Stimulated activated CD8-positive, alpha-beta memory T cell treated with anti-CD3 and anti-CD28 coated beads, Interleukin-12 subunit alpha, Interleukin-12 subunit beta, amount 100 ng/mL, for 1 hour (primary cell): ENCODE measurements around the gene FOXN4.

Source experiments
- DNase-seq: peaks from one replicate; pipeline ENCODE4 v3.0.0-alpha.2; 2020; ENCODE audit warnings: low read depth

The FOXN4 gene

DNA sequence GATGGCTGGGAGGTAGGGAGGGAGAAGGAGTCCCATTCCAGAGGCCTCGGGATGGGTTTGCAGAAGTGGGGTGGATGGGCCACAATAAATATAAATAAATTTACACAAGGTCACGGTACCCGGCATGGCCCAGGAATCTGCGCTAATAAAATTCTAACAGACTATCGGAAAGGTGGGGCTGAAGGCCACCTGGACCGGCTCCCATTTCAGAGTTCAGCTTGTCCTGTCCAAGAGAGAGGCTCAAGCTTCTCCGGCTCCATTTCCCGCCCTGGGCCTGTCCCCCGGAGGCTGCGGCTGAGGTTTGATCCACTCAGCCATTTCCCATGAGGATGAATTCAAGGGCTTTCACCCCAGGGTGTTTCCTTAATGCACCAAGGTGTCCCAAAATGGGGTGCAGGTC is 30.2 kb downstream of the FOXN4 start:
- DNase-seq: no peak

DNA sequence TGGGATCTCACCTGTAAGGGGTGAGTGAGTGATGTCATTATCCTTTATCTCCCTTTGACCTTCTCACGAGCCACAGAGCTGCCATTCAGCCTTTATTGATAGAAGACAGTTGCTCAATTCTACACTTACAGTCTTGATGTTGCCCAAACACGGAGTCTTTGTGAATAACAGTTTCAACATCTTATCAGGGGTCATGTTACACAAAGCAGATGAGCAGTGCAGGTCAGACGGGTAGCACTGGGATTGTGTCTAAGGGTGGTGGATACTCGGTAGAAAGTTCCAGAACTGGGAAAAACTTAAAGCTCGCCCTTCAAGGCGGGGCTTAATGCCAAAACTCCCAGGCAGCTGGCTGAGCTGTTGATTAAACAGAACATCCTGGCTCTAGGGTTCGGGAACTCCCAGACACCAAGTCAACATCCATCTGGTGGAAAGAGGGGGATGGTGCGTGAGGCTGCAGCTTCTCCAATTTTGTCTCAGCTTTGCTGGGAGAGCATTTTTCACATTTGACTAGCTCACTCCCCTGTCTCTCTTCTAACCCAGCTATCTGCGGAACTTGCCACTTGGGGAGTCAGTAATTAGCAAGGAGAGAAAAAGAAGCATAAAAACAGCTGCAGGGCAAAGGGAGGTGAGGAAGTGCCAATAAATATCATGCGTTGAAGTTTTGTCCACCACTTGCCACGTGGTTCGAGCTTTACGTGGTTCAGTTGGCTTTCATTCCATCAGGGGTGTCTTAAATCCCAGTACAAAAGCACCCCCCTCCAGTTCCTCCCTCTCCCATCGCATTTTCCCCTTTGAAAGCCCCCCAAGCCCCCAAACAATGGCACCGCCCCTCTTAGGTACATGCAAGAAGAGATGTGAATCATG is 31.0 kb downstream of the FOXN4 start:
- no peak for DNase-seq

DNA sequence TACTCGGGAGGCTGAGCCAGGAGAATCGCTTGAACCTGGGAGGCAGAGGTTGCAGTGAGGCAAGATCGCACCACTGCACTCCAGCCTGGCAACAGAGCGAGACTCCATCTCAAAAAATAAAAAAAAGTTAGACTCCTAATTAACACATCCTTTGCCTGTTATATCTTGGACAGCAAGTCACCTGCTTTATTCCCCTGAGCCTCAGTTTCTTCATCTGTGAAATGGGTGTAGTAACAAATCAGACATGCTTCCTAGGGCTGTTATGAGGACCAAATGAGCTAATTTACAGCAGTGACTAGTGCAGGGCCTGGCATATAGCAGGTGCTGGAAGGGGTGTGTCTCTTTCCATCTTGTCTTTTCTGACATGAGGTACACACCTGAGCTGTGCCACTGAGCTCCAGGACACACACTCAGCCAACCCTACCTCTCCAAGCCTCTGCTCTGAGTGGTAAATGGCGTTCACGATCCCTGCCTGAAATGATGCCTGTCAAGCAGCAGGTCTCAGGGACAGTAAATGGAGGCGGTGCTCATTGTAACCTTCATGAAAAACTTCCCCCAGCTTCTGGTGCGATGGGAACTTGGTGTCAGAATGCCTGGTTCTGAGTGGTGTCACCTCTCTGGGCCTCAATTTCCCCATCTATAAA is 31.7 kb downstream of the FOXN4 start:
- no peak for DNase-seq

DNA sequence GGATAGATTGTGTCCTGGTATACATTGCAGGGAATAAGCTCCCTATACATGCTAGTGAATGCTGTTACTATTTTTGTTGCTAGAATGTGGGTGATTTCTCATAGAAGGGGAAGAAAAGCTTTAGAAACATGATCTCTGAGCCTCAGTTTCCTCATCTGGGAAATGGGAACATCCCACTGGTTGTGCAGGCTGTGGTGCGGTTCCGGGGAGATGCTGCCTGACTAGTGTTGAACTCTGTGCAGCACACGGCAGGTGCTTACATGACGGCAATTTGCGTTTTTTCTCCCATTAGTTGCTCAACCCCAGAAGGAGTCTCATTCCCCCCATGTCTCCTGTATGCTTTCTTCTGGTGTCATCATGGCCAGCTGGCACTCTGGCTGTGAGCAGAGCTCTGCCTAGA is 32.9 kb downstream of the FOXN4 start:
- DNase-seq: no peak

DNA sequence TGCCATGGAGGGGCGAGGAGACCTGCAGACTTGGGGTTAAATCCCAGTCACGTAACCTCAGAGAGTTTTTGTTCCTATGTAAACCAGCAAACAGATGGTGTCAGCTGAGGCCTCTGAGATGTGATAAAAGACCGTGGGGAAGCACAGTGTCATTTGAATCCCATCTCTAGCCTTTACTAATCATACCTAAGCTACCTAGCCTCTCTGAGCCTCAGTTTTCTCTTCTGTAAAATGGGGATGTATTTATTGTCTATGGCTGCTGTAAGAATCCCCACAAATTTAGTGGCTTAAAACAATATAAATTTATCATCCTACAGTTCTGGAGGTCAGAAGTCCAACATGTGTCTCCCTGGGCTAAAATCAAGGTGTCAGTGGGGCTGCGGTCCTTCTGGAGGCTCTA is 33.9 kb downstream of the FOXN4 start:
- DNase-seq: no peak

DNA sequence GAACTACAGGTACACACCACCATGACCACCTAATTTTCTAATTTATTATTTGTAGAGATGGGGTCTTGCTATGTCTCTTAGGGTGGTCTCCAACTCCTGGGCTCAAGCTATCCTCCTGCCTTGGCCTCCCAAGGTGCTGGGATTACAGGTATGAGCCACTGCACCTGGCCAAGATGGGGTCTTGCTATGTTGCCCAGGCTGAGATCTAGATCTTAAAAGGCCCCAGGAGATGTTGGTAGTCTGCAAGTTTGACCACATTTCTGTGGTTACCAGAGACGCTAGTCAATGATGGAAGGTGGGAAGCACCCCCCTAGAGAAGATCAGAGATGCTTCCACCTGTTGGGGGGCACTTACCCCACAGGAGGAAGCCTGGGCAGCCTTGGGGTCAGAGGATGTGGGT is 34.7 kb downstream of the FOXN4 start:
- no peak for DNase-seq

DNA sequence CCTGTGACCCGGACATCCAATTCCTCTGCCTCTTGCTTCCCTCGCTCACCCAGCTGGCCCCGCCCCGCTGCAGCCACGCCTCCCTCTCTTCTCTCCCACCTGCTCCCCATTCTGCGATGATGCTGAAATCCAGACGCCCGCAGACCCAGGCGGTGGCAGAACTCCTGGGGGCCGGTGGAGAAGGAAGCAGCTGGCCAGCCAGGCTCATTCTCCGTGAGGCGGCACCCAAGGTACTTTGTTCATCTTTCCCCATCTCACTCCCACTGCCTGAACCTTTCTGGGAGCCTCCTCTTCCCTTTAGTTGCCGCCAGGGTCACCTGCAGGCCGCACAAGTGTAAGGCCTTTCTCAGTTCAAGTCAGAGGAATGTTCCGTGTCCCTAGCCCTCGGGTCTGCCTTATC is 35.7 kb downstream of the FOXN4 start:
- DNase-seq: no peak

DNA sequence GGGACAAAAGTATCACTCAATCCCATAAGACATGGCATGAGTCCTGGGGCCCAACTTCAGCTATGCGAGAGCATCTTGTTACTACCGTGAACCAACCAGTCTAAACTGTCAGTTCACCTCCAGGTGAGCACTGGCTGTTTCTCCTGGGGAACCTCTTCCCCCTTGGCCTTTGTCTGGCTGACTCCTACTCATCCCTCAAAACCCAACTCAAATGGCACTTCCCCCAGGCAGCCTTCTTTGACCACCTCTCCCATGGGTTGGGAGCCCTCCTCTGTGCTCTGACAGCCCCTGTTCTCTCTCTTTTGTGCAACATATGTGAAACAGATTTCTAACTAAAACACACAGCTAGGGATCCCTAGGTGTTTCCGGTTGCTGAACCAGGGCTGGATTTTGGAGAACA is 37.7 kb downstream of the FOXN4 start:
- no peak for DNase-seq

DNA sequence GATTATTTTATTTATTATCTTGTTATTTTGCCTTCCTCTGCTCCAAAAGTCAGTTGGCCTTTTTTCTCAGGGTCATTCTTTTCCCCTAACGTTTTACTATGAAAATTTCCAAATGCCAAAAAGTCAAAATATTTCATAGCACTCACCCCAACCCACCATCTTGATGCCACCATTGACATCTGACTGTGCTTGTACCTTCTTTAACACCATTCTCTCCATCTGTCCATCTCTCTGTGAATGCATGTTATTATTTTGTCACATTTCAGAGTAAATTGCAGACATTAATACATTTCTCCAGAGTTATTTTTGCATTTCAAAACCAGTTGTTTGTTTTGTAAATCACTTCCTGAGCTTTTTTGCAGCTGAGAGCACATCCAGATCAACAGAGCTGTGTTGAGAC is 38.6 kb downstream of the FOXN4 start:
- DNase-seq: no peak

DNA sequence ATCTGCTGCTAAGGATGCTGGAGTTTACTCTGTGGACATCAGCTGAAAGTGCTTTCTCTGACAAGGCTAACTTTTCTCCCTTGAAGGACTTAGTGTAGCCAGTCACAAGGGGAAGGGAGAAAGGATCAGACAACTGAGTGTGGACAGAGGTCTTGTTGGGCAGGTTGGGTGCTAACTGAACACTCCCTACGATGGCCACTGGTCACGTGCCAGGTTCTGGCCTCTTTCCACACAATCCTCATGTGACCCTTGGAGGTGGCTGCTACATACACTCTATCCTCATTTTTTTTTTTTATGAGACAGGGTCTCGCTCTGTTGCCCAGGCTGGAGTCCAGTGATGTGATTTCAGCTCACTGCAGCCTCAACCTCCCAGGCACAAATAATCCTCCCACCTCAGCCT is 39.7 kb downstream of the FOXN4 start:
- no peak for DNase-seq

DNA sequence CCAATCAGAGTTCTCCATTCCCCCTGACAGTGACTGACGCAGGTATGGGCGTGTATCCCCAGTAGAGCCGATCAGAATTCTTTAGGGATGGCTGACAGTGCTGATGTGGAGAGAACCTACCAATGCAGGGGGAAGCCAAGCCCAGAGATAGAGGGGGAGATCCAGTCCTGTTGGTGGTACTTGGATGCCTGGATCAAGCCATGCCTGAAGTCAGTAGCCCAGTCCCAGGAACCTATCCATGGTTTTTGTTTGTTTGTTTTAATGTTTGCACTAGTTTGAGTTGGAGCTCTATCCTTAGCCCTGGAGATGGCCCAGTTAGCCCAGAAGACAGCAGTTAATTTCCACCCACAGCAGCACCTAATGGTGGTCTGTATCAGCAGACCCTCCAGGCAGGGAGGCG is 40.2 kb downstream of the FOXN4 start:
- DNase-seq: no peak

DNA sequence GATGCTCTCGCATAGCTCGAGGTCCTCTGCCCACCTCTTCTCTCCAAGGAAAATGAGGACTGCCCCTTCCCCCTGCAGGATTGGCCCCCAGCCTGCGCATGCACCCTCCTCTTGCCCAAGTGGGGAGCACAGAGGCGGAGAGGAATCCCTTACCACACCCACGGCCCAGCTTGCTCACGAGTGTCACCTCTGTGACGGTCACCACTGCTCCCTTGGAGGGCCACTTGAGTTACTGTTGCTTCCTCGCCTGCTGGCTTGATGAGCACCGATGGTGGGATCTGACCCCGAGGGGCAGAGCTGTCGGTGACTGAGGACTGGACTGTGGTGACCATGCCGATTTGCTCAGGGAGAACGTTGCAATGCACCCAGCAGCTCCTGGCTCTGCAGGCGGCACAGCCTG is 41.7 kb downstream of the FOXN4 start:
- no peak for DNase-seq

DNA sequence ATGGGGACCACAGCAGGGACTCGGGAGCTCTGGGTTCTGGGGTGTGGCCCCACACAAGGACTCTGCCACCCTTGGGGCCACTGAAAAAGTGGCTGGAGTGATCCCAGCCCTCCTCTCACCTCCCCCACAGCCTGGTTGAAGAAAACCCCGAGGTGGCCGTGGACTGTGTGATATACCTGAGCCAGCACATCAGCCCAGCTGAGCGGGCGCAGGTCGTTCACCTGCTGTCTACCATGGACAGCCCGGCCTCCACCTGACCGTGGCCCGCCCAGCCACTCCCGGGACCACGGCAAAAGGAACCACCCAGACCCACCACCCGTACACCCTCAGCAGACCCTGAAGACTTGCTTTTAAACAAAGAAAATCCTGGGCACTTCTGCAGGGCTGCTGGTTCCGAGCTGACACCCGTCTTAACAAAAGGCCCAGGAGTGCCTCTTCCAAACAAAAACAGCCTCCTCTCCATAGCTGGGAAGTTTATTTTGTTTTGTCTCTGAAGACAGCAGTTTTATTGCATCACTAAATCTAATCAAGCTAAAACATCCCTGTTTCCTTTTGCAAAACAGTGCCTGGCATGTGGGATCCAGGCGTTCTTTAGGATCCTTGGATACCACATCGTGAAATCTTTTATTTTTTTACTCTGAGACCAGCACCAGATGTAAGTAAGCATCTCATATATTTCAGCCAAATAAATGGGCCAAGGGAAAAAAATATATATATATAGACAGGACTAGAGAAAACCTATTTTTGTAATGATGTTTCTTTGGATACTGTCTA is 42.8 kb downstream of the FOXN4 start:
- no peak for DNase-seq

DNA sequence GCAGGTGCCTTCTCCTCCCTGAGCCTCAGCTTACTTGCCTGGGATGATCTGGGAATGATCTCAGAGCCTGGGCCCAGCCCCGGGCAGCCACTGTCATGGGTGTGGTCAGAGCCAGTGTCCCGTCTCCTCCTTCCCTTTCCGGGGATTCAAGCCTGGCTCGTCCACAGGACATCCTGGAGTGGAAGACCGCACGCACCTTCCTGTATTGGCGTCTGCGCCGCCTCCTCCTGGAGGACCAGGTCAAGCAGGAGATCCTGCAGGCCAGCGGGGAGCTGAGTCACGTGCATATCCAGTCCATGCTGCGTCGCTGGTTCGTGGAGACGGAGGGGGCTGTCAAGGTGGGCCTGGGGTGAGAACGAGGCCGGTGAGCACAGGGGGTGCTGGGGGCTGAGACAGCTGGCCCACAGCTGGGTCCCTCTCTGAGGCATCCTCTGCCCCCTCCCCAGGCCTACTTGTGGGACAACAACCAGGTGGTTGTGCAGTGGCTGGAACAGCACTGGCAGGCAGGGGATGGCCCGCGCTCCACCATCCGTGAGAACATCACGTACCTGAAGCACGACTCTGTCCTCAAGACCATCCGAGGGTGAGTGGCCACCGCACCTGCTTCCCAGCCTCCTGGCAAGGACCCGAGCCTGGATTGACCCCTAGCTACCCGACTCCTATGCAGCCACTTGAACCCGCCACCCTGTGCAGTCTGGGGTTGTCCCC is 44.0 kb downstream of the FOXN4 start:
- DNase-seq: no peak

DNA sequence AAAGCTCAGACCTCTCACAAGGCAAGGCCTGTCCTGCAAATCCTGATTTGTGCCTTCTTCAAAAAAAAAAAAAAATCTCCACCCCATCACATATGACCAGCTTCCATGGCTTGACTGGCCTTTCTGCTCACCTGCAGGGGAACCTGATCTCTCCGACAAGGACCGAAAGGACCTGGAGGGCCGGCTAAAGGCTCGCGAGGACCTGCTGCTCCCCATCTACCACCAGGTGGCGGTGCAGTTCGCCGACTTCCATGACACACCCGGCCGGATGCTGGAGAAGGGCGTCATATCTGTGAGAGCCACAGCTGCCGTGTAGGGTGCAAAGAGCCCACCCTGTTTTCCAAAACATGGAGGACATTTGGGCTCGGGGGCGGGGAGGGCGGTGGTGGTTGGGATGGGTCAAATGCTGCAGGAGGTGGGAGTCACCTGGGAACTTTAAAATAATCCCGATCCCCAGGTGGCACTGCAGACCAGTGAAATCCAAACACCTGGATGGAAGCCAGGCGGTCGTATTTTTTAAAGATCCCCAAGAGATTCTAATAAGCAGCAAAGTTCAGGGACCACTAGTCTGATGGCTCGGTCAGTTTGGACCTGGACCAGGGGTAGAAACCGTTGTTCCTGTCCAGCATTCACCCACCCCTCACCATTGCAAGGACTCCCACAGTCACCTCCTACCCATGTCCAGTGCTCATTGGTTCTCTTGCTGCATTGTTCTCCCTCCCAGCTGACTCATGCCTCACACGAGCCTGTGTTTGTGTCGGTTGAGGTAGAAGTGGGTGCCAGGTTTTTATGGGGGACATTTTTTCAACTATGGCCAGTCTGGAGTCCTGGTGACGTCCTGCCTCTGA is 44.8 kb downstream of the FOXN4 start:
- no peak for DNase-seq

DNA sequence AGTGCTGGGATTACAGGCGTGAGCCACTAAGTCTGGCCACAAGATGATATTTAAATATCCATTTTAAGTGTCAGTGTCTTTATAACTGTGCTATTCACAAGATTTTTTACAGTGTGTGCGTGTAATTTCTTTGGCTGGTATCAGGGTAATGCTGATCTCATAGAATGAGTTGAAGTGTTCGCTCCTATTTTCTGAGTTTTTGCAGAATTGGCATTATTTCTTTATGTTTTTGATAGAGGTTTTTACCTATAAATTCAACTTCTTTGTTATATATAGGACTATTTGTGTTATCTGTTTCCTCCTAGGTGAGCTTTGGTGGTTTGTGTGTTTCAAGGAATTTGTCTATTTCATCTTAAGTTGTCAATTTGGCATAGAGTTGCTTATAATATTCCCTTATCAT is 45.6 kb downstream of the FOXN4 start:
- no peak for DNase-seq

DNA sequence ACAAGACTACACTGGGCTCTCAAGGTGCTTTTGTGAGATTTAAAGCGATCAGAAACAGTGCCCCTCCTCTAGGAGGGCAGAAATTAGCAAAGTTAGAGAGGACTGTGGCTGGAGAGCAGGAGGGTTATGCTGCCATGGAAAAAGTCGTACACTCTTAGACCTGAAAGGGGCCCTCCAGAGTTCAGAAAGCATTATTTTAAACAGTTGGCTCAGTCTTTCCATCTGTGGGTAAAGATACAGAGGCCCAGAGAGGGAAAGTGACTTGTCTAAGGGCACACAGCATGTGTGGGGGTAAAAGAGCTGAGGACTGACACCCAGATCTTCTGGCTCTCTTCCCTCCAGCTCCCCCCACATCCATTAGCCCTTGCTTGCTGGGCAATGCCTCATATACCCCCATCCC is 47.1 kb downstream of the FOXN4 start:
- DNase-seq: no peak

DNA sequence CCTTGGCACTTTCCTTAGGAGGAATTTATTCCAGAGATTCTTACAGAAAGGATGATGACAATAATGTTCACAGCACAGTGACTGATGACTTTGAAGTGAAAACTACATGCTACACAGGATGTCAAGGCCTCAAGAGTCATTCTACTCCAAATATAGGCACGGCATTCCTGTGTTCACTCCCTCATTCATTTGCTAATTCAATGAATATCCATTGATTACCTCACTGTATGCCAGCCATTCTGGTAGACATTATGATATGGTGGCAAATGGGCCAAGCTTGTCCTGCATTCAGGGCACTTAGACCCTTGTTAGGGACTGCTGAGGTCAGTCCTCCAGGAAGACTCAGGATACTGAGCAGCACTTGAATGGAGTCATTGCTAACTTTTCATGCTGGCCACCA is 48.0 kb downstream of the FOXN4 start:
- DNase-seq: no peak

DNA sequence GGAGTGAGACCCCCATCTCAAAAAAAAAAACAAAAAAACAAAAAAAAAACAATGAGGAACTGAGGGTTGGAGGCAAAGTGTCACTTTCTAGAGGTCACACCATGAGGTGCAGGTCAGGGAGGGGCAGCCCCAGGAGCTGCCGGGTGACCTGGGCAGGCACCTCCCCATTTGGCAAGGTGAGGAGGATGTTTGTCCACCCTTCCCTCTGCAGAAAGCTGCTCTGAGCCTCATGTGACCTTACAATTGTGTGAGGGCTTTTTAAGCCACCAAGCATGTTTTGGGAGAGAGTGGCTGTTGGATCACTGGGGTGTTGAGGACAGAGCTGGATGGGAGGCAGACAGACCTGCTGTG is 49.6 kb downstream of the FOXN4 start:
- DNase-seq: no peak

DNA sequence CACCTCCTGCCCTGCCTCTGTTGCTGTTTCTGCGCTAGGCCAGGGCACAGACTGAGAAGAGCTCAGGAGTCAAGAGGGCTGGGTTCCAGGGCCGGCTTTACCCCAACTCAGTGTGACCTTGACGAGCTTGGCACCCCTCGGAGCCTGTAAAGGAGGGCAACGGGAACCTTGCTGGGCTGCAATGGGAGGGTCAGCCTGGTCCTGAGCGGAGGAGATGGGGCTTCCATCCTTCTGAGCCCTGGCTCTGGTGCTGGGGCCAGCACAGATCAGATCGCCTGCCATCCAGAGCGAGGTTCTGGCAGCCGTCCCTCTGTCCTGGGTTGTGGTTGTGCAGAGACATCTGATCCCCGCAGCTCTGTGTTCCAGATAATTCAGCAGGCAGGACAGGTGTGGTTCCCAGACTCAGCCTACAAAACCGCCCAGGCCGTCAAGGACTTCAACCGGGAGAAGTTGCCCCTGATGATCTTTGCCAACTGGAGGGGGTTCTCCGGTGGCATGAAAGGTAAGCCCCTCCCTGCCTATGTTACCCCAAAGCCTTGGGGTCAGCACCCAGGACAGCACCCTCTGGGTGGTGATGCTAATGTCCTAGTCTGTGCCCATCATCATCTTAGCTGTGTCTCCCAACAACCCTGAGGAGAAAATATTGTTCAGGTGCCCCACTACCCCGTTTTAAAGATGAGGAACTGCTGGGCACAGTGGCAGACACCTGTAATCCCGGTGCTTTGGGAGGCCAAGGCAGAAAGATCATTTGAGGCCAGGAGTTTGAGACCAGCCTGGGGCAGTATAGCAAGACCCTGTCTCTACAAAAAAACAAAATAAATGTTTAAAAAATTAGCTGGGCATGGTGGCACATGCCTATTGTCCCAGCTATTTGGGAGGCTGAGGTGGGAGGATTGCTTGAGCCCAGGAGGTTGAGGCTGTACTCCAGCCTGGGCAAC is 50.2 kb downstream of the FOXN4 start:
- no peak for DNase-seq

DNA sequence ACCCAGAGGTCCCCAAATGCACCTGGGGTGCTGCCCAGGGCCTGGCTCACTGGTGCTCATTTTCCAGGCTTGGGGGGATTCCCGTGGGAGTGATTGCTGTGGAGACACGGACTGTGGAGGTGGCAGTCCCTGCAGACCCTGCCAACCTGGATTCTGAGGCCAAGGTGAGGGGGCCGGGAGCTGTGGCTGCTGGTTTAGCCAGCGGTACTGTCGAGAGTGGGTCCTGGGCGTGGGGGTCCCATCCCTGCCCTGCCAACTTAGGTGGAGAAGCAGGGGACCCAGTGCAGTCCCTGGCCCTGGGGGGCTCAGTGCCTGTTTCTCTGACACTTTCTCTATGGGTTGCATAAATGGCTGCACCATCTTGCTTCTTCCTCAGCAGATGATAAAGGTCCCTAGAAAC is 50.9 kb downstream of the FOXN4 start:
- no peak for DNase-seq
